ENCODE data around the gene NRG3.
"Not testable (repeated sequence)": the region's sequence is repeated elsewhere in the genome, so short reads cannot be mapped to it uniquely, and the experiment has no call there.

The NRG3 gene

DNA sequence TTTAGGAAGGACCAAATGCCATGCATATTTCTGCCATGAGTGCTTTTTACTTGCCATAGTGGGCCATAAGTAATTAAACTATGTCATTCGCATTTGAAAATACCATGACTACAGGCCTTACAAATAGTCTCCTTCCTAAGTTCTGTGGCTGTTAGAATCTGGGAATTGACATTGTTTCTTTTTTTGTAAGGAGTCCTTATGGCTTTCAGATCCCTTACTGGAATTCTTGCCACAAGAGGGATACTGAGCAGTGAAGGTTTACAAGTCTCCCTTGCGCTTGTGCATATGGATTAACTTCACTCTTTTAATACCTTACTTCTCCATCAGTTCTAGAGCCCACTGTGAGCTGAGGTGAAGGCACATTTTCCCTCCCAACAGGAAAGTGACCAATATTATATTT, 166.0 kb downstream of the NRG3 start (continued):
- no peak for TF ChIP-seq ZNF70 (CRISPR knock-in tag; IDR thresholded peaks at IDR 0.05)

DNA sequence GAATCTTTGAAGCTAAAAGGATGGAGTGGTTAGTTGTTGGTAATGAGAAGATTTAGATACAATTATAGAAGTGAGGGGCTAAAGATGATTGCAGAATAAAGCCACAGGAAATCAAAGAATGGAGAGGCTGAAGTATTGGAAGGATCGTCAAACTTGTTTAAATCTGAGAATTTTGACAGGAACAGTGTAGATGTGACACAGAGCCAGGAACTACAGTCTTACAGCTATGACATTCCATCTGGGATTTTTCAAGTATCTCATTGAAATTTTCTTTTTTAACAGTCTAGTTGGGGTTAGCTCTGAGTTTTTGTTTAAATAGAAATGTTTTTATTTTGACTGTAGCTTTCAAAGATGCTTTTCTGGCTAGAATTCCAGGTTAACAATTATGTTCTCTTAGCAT, 181.4 kb downstream of the NRG3 start:
- ATAC-seq: no peak

DNA sequence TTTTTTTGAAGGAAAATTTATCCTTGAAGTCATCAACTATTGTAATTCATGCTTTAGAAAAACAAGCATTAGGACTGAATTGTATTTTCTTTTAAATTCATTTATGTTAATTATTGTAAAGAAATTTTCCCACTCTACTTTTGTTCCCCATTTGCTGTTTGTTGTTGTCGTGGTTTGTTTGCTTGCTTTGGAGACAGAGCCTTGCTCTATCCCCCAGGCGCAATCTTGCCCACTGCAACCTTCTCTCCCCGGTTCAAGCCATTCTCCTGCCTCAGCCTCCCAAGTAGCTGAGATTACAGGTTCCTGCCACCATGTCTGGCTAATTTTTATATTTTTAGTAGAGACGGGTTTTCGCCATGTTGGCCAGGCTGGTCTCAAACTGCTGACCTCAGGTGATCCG, 192.2 kb downstream of the NRG3 start:
- not testable (repeated sequence) for ATAC-seq

More for the DNA sequence above, 181.4 kb downstream of the NRG3 start:
- TF ChIP-seq, protein P1, sequence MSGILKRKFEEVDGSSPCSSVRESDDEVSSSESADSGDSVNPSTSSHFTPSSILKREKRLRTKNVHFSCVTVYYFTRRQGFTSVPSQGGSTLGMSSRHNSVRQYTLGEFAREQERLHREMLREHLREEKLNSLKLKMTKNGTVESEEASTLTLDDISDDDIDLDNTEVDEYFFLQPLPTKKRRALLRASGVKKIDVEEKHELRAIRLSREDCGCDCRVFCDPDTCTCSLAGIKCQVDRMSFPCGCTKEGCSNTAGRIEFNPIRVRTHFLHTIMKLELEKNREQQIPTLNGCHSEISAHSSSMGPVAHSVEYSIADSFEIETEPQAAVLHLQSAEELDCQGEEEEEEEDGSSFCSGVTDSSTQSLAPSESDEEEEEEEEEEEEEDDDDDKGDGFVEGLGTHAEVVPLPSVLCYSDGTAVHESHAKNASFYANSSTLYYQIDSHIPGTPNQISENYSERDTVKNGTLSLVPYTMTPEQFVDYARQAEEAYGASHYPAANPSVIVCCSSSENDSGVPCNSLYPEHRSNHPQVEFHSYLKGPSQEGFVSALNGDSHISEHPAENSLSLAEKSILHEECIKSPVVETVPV (CRISPR knock-in tag; IDR thresholded peaks at IDR 0.05): no peak
- TF ChIP-seq, protein P2, sequence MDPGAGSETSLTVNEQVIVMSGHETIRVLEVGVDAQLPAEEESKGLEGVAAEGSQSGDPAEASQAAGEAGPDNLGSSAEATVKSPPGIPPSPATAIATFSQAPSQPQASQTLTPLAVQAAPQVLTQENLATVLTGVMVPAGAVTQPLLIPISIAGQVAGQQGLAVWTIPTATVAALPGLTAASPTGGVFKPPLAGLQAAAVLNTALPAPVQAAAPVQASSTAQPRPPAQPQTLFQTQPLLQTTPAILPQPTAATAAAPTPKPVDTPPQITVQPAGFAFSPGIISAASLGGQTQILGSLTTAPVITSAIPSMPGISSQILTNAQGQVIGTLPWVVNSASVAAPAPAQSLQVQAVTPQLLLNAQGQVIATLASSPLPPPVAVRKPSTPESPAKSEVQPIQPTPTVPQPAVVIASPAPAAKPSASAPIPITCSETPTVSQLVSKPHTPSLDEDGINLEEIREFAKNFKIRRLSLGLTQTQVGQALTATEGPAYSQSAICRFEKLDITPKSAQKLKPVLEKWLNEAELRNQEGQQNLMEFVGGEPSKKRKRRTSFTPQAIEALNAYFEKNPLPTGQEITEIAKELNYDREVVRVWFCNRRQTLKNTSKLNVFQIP (CRISPR knock-in tag; IDR thresholded peaks at IDR 0.05; ENCODE audit: borderline replicate concordance, low read depth): no peak
- TF ChIP-seq, protein P3, sequence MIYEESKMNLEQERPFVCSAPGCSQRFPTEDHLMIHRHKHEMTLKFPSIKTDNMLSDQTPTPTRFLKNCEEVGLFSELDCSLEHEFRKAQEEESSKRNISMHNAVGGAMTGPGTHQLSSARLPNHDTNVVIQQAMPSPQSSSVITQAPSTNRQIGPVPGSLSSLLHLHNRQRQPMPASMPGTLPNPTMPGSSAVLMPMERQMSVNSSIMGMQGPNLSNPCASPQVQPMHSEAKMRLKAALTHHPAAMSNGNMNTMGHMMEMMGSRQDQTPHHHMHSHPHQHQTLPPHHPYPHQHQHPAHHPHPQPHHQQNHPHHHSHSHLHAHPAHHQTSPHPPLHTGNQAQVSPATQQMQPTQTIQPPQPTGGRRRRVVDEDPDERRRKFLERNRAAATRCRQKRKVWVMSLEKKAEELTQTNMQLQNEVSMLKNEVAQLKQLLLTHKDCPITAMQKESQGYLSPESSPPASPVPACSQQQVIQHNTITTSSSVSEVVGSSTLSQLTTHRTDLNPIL (CRISPR knock-in tag; IDR thresholded peaks at IDR 0.05; ENCODE audit: low read depth): no peak
- TF ChIP-seq GLIS3 (CRISPR knock-in tag; IDR thresholded peaks at IDR 0.05) (no peak), ZFP3 (CRISPR knock-in tag; IDR thresholded peaks at IDR 0.05) (no peak), OSR1 (CRISPR knock-in tag; IDR thresholded peaks at IDR 0.05) (no peak), CSDC2 (CRISPR knock-in tag; IDR thresholded peaks at IDR 0.05) (no peak), PATZ1 (CRISPR knock-in tag; IDR thresholded peaks at IDR 0.05; ENCODE audit: borderline replicate concordance) (no peak), TSHZ2 (CRISPR knock-in tag; IDR thresholded peaks at IDR 0.05) (no peak), ZNF70 (CRISPR knock-in tag; IDR thresholded peaks at IDR 0.05) (no peak), BACH2 (CRISPR knock-in tag; IDR thresholded peaks at IDR 0.05; ENCODE audit: borderline replicate concordance) (no peak)

GRCh38 chr10:82068501-82068900, 193.5 kb downstream of the NRG3 start:
- TF ChIP-seq ISL1 (CRISPR knock-in tag; IDR thresholded peaks at IDR 0.05): peak; percentile 38; the same call in 1 of the 2 replicates
- TF ChIP-seq ZC3H10 (CRISPR knock-in tag; IDR thresholded peaks at IDR 0.05): no peak

DNA sequence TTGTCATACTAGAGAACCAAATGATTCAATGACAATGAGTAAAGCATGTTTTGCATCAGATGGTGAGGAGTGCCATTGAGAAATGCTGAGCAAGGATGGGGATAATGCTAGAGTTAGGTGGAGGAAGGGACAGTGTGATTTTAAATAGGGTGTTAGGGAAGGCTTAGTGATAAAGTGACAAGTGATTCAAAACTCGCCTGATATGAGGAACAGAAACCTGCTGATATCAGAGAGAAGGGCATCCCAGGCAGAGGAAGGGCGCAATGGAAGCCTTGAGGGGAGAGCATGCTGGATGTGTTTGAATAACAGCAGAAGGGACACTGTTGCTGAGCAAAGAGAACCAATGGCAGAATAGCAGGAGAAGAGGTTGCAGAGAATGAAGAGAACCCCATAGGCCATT, 196.2 kb downstream of the NRG3 start:
- no peak for ATAC-seq
- TF ChIP-seq ZNF565 (CRISPR knock-in tag; conservative IDR thresholded peaks at IDR 0.05; ENCODE audit: low read depth) (no peak), ARNTL (CRISPR knock-in tag; IDR thresholded peaks at IDR 0.05; ENCODE audit: borderline replicate concordance, low read depth) (no peak), ZNF70 (CRISPR knock-in tag; IDR thresholded peaks at IDR 0.05) (no peak), PPARA (CRISPR knock-in tag; IDR thresholded peaks at IDR 0.05; ENCODE audit: borderline replicate concordance) (no peak), ISL1 (CRISPR knock-in tag; IDR thresholded peaks at IDR 0.05) (no peak), BACH2 (CRISPR knock-in tag; IDR thresholded peaks at IDR 0.05; ENCODE audit: borderline replicate concordance) (no peak), SNAI2 (CRISPR knock-in tag; IDR thresholded peaks at IDR 0.05) (no peak), OSR1 (CRISPR knock-in tag; IDR thresholded peaks at IDR 0.05) (no peak), PATZ1 (CRISPR knock-in tag; IDR thresholded peaks at IDR 0.05; ENCODE audit: borderline replicate concordance) (no peak), GLIS3 (CRISPR knock-in tag; IDR thresholded peaks at IDR 0.05) (no peak), RARB (CRISPR knock-in tag; IDR thresholded peaks at IDR 0.05) (no peak), ZNF8 (CRISPR knock-in tag; IDR thresholded peaks at IDR 0.05) (no peak), CSDC2 (CRISPR knock-in tag; IDR thresholded peaks at IDR 0.05) (no peak), TOX (CRISPR knock-in tag; IDR thresholded peaks at IDR 0.05; ENCODE audit: borderline replicate concordance) (no peak), TCF4 (CRISPR knock-in tag; IDR thresholded peaks at IDR 0.05; ENCODE audit: borderline replicate concordance) (no peak)
- TF ChIP-seq, protein P1 (CRISPR knock-in tag; IDR thresholded peaks at IDR 0.05): no peak

More at GRCh38 chr10:82068501-82068900, 193.5 kb downstream of the NRG3 start:
- ATAC-seq: no peak
